PC-3 (cell line): ENCODE results near the gene TTC8. TPM values are rescaled to one million over a fixed set of nuclear protein-coding genes. Genes with fewer than 3 reads are reported as not detected.

Experiments used
- ATAC-seq: fragments of 200-7000 bp; cut with Tn5 transposase; 2 replicates; pipeline ENCODE4 v1.9.1; 2020; ENCODE audit warnings: mild to moderate bottlenecking, moderate library complexity
- BruUV-seq: library from RNA; stranded (reverse); fragments of 400-500 nt; replicated peaks from 2 replicates; lab custom pipeline; 2021; lab: Mats Ljungman, UMichigan
- CTCF ChIA-PET: fragments of 300-600 bp; sonication (Branson Sonifier 250); formaldehyde crosslinking; loops from one replicate; lab custom pipeline; 2022; ENCODE audit warnings: antibody characterized with exemption; lab: Charles Lee
- POLR2A ChIA-PET: fragments of 300-600 bp; sonication (Branson Sonifier 250); formaldehyde crosslinking; loops from one replicate; lab custom pipeline; 2022; ENCODE audit warnings: antibody characterized with exemption; ENCODE audit not compliant: unreplicated experiment; lab: Charles Lee
- DNase-seq: peaks from one replicate; pipeline ENCODE4 v3.0.0-alpha.2; 2015
- H2AFZ ChIP-seq: fragments of 300-600 bp; sonication (generic); 2 replicates; pipeline ENCODE4 v1.6.0; 2016; ENCODE audit warnings: antibody characterized with exemption, low read length
- H3F3A ChIP-seq: fragments of 300-600 bp; sonication (generic); one replicate; pipeline ENCODE4 v1.6.0; 2017; ENCODE audit warnings: antibody characterized with exemption, low read length, control low read depth, mild to moderate bottlenecking; ENCODE audit not compliant: unreplicated experiment
- H3K27ac ChIP-seq: fragments of 300-600 bp; sonication (generic); 2 replicates; pipeline ENCODE4 v1.5.1; 2016; ENCODE audit warnings: mild to moderate bottlenecking, low read length
- H3K27me3 ChIP-seq: fragments of 300-600 bp; sonication (generic); 2 replicates; pipeline ENCODE4 v1.6.1; 2016; ENCODE audit warnings: low read length, mixed read lengths
- H3K36me3 ChIP-seq: fragments of 300-600 bp; sonication (generic); 2 replicates; pipeline ENCODE4 v1.6.1; 2016; ENCODE audit warnings: low read depth, mixed run types, low read length, mixed read lengths
- H3K4me1 ChIP-seq: fragments of 300-600 bp; sonication (generic); 2 replicates; pipeline ENCODE4 v1.5.1; 2016; ENCODE audit warnings: low read length; ENCODE audit not compliant: insufficient read depth
- H3K4me2 ChIP-seq: fragments of 300-600 bp; sonication (generic); 2 replicates; pipeline ENCODE4 v1.6.0; 2016; ENCODE audit warnings: low read length
- H3K4me3 ChIP-seq: fragments of 300-600 bp; sonication (generic); 2 replicates; pipeline ENCODE4 v1.5.1; 2016; ENCODE audit warnings: mild to moderate bottlenecking, low read length, mixed read lengths
- H3K79me2 ChIP-seq: fragments of 300-600 bp; sonication (generic); 2 replicates; pipeline ENCODE4 v1.6.1; 2017; ENCODE audit warnings: low read length, mixed read lengths
- H3K9ac ChIP-seq: fragments of 300-600 bp; sonication (generic); 2 replicates; pipeline ENCODE4 v1.6.0; 2016; ENCODE audit warnings: mild to moderate bottlenecking, low read length
- H3K9me2 ChIP-seq: fragments of 300-600 bp; sonication (generic); replicated peaks from 2 replicates; pipeline ENCODE4 v1.6.1; 2016; ENCODE audit warnings: mixed run types, low read length, mixed read lengths
- H3K9me3 ChIP-seq: fragments of 300-600 bp; sonication (generic); 2 replicates; pipeline ENCODE4 v1.6.1; 2016; ENCODE audit warnings: low read length, mixed read lengths
- H4K20me1 ChIP-seq: fragments of 300-600 bp; sonication (generic); 2 replicates; pipeline ENCODE4 v1.6.1; 2016; ENCODE audit warnings: low read length, mixed read lengths
- CTCF ChIP-seq: fragments of 300-600 bp; sonication (generic); conservative IDR thresholded peaks from 2 replicates; pipeline ENCODE4 v1.5.1; 2017; ENCODE audit warnings: antibody characterized with exemption, low read depth, mild to moderate bottlenecking, low read length
- EZH2 ChIP-seq: fragments of 300-600 bp; sonication (generic); IDR thresholded peaks from one replicate; pipeline ENCODE4 v1.6.1; 2017; ENCODE audit warnings: antibody characterized with exemption, mild to moderate bottlenecking, low read length; ENCODE audit not compliant: unreplicated experiment
- EZH2phosphoT487 ChIP-seq: fragments of 300-600 bp; sonication (generic); IDR thresholded peaks from 2 replicates; pipeline ENCODE4 v1.6.1; 2018; ENCODE audit warnings: mild to moderate bottlenecking, antibody characterized with exemption, low read length, borderline replicate concordance
- intact Hi-C: fragments of 100-400 bp; cut with micrococcal nuclease; formaldehyde crosslinking; loops from 2 replicates; pipeline ENCODE4 v1.9.0; 2023
- total RNA-seq: library from RNA; depleted of rRNA; stranded (reverse); fragments of >200 nt; gene quantifications from 2 replicates; pipeline ENCODE4 v1.2.3, GENCODE V29; 2014

The TTC8 gene
- total RNA-seq, 1 experiment from 2014 or later: 24.8 TPM

- Histone ChIP-seq H2AFZ (peak overlapping the region; percentile 99; the same call in 1 of the 2 replicates), H3K36me3 (no peaks in the 10 kb centered on the region), H3K27ac (no peak overlapping the region), H3K4me2 (peak overlapping the region; percentile 88), H3K9me2 (no peaks in the 10 kb centered on the region), H3F3A (no peaks in the 10 kb centered on the region), H3K79me2 (peaks cover 34% of the 10 kb centered on the region), H3K27me3 (no peaks in the 10 kb centered on the region), H3K9me3 (no peaks in the 10 kb centered on the region), H3K4me1 (peaks cover 24% of the 10 kb centered on the region), H3K9ac (peak overlapping the region; percentile 81; the same call in 1 of the 2 replicates), H3K4me3 (peak overlapping the region; percentile 86), H4K20me1 (no peaks in the 10 kb centered on the region)
- DNase-seq: no peak
- CTCF ChIA-PET: interaction anchor here (0.6 kb wide), 1 partner anchor 97 kb away, joined by 4 read pairs; no protein-coding TSS in a partner anchor
- TF ChIP-seq CTCF: no peak
- no peak for TF ChIP-seq EZH2
- TF ChIP-seq EZH2phosphoT487: no peak
- POLR2A ChIA-PET: interaction anchor here (0.7 kb wide), 1 partner anchor 9 kb away, joined by 4 read pairs; no protein-coding TSS in a partner anchor
- no TSS peak for BruUV-seq
- intact Hi-C loops: no loop called here
- no peak for ATAC-seq
These were observed 1.1 kb downstream of the TTC8 start for GRCh38 chr14:88825503-88825902.

GRCh38 chr14:88829188-88829587 is 4.7 kb downstream of the TTC8 start:
- no peaks in the 10 kb centered on the region for H3F3A ChIP-seq
- no peaks in the 10 kb centered on the region for H3K9me2 ChIP-seq
- TF ChIP-seq EZH2phosphoT487: no peak
- no peak for TF ChIP-seq EZH2
- TF ChIP-seq CTCF: no peak
- no peak overlapping the region for H2AFZ ChIP-seq
- H3K9ac ChIP-seq: no peak overlapping the region
- CTCF ChIA-PET: no interaction called here
- H3K9me3 ChIP-seq: no peaks in the 10 kb centered on the region
- no peaks in the 10 kb centered on the region for H4K20me1 ChIP-seq
- no peak overlapping the region for H3K4me2 ChIP-seq
- H3K27me3 ChIP-seq: no peaks in the 10 kb centered on the region
- no peak overlapping the region for H3K27ac ChIP-seq
- H3K4me1 ChIP-seq: peaks cover 31% of the 10 kb centered on the region
- intact Hi-C loops: no loop called here
- DNase-seq (no peak), ATAC-seq (no peak)
- H3K4me3 ChIP-seq: no peak overlapping the region
- BruUV-seq: no TSS peak
- POLR2A ChIA-PET: no interaction called here
- H3K79me2 ChIP-seq: peaks cover 46% of the 10 kb centered on the region
- no peaks in the 10 kb centered on the region; the same call in 1 of the 2 replicates for H3K36me3 ChIP-seq

- Histone ChIP-seq H4K20me1 (no peaks in the 10 kb centered on the region), H3K9ac (no peak overlapping the region), H3K27ac (no peak overlapping the region), H3K9me2 (no peaks in the 10 kb centered on the region), H3K79me2 (peaks cover 44% of the 10 kb centered on the region), H3K4me3 (no peak overlapping the region), H3K36me3 (no peaks in the 10 kb centered on the region; the same call in 1 of the 2 replicates), H3K4me2 (no peak overlapping the region), H2AFZ (no peak overlapping the region), H3F3A (no peaks in the 10 kb centered on the region), H3K4me1 (peaks cover 38% of the 10 kb centered on the region), H3K9me3 (no peaks in the 10 kb centered on the region), H3K27me3 (no peaks in the 10 kb centered on the region)
- TF ChIP-seq EZH2phosphoT487: no peak
- intact Hi-C loops: no loop called here
- no TSS peak for BruUV-seq
- CTCF ChIA-PET: no interaction called here
- no peak for ATAC-seq
- POLR2A ChIA-PET: no interaction called here
- DNase-seq: no peak
These were observed 5.3 kb downstream of the TTC8 start for GRCh38 chr14:88829685-88830302.
